HG02970 (cell line): ENCODE measurements around the gene HS1BP3.

ENCODE experiments used
- ATAC-seq: cut with Tn5 transposase; IDR thresholded peaks from one replicate; pipeline ENCODE4 v1.9.1; 2021; ENCODE audit warnings: mild to moderate bottlenecking, moderate library complexity, moderate number of reproducible peaks; ENCODE audit not compliant: unreplicated experiment, low FRiP score

The HS1BP3 gene

DNA sequence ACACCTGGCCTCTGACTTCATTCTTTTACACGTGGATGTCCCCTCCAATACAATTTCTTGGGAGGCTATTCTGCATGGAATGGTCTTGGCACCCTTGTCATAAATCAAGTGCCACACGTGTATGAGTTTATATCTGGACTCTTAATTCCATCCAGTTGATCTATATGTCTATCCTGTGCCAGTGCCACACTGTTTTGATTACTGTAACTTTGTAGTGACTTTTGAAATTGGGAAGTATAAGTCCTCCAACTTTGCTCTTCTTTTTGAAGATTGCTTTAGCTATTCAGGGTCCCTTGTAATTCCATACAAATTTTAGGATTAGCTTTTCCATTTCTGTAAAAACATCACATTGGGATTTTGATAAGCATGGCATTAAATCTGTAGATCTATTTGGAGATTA lies 43.5 kb downstream of the HS1BP3 start:
- no peak for ATAC-seq

DNA sequence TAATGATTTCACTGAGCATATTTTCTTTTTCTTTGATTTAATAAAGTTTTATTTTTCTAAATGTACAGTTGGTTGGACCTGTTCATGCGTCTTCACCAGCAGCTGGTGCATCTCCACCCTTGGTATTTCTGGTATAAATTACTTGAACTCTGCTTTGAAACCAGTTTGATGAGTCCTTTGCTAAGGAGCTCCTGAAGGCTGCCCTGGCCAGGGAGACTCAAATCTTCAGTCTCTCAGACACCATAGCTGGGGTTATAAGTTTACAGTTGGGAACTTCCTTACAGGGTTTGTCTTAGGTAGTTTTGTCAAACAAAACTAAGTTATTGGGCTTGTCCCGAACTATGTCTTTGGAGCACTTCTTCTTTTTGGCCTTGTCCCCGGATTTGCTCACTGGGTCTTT lies 44.7 kb downstream of the HS1BP3 start:
- no peak for ATAC-seq

DNA sequence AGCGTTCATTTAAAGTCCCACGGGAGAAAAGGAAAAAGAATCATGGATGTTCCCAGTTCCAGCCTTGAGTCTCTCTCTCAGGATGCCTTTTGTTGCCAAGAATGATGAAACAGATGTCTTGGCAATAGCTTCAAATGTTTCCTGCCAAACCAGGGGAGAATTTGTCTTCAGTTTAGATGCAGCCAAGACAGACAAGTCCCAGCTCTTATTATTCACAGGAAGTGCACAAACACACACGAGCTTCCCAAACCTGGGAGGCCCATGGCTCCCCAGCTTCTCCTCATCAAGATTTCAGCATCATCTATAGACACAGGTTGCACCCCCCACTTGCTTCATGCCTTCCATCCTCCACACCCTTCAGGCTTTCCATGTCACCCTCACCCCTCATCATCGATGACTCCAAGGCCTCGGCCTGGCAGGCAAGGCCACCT lies 45.9 kb downstream of the HS1BP3 start:
- ATAC-seq: no peak

DNA sequence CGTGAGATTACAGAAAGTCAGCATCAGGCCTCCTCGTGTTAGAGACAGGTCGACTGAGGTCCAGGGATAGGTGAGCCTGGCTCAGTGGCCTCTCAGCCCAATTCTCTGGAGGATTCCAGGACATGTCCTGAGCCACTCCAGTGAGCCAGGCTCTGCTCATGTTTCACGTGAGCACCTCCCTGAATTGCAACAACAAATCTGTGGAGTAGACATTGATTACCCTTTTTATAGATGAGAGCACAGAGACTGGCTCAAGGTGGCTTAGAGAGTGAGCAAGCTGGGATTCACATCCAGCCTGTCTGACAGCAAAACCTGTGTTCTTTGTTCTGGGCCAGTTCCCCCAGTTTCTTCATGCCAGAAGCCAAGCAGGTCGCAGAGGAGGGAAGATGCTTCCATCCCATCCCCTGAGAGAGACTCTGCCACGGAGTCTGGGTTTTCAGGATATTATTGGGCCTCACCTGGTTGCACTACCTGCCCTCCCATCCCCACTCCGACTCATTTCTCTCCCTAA lies 46.4 kb downstream of the HS1BP3 start:
- ATAC-seq: no peak

DNA sequence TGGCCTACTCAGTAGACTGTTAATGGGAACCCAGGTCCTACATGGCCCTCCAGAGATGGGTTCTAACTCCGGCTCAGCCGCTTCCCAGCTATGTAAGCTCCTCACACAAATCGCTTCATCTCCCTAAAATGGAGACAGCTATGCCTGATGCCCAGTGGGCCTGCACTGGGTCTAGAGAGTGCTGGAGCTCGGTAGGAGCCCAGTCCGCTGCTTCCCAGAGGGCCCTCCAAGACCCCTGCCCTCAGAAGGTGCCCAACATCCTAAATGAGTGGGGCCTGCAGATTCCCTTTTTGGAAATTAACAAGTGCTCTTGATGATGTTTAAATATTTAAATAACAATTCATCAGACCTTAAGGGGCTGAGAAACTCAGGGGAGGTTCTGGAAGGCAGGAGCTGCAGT lies 47.1 kb downstream of the HS1BP3 start:
- ATAC-seq: no peak

DNA sequence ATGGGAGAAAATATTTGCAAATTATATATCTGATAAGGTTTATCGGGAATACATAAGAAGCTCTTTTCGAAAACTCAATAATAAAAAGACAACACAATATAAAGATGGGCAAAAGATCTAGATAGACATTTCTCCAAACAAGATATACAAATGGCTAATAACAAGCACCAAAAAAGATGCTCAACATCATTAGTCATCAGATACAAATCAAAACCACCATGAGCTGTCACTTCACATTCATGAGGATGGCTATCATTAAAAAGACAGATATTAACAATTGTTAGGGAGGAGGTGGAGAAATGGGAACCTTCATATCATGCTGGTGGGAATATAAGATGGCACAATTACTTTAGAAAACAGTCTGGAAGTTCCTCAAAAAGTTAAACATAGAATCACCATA lies 48.1 kb downstream of the HS1BP3 start:
- no peak for ATAC-seq

DNA sequence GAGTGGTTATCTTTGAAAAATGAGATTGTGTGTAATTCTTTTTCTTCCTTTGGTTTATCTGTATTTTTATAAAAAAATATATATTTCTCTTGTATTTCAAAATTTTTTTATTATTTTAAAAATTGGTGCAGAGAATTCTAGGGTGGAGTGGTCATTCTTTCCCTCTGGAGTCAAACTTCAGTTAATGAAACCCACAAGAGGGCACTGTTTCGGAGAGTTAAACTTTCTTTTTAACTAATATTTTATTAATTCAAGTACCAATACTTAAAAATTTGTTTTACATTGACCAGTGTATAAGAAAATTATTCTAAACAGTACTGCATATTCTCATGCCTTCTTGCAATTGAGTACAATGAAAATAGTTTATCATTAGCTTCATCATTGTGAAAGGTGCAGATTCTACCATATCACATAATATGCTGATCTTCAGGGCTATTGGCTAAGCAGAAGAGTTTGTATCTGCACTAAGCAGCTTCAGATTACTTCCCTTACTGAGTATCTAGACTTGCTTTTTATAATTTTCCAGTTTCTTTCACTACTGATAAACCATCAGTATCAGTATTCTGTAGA lies 50.1 kb downstream of the HS1BP3 start:
- no peak for ATAC-seq

DNA sequence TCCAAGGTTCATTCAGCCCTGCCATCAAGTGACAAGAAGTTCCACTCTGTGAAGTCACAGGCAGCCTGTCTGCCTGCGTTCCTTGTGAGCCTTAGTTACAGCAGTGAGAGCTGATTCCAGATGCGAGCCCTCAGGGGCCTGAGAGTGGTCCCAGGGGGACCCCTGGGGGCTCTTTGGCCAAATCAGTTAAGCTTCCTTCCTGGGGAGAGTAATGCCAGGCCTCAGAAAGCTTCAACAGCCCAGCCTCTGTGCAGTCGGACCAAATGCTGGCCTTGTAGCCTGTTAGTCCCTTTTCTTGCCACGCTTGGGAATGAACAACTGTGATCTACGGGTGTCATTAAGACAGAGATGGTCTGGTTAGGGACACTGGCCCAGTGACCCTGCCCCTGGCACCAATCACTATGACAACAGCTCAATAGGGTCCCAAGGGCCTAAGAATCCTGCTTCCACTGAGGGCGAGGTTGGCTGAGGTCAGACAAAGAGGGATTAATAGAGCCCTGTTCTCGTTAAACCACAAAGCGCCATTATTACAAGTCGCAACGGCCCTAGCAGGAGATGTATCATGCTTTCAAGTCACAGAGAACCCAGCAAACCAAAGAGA lies 50.9 kb downstream of the HS1BP3 start:
- no peak for ATAC-seq

DNA sequence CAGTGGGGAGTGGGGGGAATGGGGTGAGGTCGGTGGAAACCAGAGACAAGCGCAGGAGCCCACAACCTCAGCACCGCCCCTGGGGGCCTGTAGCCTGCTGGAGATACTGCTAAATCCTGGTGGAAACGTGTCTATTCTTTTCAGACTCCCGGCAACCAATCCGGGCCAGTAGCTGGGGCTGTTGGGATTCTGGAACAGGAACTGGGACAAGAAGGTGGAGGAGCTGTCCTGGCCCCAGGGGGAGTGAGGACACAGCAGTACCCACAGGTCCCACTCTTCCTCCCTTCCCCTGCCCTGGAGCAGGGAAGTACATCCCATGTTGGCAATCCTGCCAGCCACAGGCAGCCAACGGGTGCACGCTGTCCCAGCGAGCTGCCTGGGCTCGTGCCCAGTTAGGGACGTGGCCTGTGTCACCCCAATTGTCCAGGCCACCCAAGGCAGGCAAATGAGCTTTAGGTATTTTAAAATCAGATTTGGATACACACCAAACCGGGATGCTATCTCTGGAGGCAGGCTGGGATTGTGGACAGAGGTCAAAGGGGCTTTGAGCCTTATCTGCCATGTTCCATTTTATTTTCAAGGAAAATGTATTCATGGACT lies 51.8 kb downstream of the HS1BP3 start:
- ATAC-seq: no peak

DNA sequence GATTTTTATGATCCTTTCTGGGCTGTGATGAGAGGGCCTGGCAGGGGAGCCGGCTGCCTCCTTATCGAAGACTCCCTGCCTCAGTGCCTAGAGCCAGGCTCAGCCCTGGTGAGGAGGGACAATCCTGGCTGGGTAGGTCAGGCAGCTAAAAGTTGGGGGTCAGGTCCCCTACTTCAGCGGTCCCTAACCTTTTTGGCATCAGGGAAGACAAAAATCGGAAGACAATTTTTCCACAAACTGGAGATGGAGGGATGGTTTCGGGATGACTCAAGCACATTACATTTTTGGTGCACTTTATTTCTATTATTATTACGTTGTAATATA lies 53.1 kb downstream of the HS1BP3 start:
- no peak for ATAC-seq

DNA sequence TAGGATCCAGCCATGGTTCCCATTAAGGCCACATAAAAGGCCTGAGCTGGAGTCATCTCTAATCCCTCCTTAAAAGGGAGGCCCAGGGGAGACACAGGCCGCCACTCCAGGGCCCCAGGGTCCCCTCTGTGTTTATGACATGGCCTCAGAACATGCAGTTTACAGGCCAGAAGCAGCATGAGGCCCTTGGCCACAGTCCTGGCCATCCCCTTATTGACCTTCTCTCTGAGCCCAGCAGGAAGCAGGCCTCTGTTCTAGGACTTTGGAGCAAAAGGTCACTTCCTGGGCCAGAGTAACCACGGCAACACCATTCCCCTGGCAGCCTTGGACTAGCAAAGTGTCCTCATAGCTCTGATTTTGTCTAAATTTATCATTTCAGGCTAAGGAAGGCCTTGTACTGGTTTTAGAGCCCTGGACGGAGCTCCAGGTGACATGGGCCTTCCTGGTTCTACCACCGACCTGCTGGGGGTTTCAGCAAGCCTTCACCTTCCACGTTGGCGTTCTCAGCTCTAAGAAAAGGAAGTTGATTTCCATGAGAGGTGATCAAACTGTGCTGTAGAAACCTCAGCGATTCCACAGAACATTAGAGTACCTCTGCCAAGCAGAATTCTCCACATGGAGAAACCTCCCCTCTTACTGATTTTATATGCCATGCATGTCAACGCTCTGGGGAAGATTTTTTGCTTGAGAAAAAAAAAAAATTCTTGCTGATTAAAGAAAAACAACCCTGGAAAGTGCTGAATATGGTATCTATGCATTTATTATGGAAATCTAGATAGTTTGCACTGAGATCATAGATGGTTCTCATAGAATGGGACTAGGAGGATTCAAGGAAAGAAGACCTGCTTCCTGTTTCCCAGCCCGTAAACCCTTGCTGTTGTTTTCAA lies 53.7 kb downstream of the HS1BP3 start:
- no peak for ATAC-seq

DNA sequence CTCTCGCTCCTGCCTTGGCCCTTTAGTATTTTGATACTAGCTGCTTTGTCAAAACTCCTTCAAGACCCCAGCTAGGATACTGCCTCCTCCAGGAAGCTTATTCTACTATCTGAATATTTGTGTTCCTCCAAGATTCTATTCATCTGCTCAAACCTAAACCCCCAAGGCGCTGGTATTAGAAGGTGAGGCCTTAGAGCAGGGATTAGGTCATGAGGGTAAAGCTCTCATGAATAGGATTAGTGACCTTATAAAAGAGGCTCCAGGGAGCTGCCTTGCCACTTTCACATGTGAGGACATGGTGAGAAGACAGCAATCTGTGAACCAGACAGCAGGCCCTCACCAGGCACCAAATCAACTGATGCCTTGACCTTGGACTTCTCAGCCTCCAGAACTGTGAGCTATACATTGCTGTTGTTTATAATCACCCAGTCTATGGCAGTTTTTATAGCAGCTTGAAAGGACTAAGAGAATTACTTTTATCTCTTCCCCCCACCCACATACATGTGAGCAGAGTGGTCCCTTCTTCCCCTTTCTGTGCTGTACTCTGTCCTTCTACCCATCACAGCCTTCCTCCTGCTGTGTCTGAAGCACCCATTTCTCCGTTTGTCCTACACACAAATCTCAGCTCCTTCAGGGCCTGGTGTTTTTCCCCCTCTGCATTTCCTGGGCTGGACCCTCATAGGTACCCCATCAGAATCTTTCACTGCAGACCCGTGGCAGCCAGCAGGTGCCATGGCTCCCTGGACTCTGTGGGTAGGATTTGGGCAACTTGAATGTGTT lies 54.5 kb downstream of the HS1BP3 start:
- no peak for ATAC-seq

DNA sequence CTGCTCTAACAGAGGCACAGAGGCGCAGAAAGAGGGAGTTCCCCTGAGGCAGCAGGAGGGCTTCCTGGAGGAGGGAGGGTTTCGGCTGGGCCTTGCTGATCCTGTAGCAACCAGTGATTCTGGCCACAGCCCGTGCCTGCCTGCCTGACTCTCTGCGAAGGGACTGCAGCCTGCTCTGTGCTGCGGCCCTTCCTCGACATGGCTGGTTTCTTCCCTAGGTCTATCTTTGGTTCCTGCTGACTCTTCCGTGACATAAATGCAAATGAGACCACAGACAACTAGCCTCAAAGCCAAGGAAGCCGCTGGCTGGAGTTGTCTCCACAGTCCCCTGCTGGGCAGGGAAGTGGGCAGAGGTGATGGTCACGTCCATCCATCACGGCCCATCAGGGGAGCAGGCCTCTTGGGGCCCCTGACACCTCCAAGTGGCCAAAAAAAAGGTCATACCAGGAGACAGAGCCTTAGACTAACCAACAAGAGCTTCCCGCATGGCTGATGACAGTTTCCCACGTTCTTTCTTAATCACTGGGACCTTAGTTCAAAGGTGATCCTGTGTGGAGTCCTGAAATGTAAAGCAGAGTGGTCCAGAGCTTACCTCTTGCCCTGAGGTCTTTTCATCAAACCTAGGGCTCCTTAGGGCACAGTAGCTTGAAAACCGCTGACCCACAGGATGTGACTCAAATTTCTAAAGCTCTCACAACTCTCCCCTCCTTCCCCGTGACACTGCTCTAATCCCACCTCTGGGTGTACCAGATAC lies 55.3 kb downstream of the HS1BP3 start:
- ATAC-seq: peak; percentile 70

DNA sequence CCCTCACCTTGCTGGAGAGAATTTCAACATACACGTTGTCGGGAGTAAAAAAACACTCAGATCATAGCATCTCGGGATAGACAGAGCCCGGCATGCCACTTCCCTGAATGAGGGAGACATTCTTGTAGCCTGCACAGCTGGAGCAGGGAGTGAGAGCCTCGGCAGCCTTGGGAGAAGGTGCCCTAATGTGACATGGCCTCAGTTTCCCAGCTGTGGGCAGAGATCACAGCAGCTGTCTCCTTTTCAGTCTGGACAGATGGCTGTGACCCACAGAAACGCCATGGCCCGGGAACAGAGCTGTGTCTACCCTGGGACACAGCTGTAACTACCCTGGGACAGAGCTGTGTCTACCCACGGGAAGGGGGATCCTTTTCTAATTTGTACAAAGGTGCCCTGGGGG lies 55.9 kb downstream of the HS1BP3 start:
- ATAC-seq: no peak

DNA sequence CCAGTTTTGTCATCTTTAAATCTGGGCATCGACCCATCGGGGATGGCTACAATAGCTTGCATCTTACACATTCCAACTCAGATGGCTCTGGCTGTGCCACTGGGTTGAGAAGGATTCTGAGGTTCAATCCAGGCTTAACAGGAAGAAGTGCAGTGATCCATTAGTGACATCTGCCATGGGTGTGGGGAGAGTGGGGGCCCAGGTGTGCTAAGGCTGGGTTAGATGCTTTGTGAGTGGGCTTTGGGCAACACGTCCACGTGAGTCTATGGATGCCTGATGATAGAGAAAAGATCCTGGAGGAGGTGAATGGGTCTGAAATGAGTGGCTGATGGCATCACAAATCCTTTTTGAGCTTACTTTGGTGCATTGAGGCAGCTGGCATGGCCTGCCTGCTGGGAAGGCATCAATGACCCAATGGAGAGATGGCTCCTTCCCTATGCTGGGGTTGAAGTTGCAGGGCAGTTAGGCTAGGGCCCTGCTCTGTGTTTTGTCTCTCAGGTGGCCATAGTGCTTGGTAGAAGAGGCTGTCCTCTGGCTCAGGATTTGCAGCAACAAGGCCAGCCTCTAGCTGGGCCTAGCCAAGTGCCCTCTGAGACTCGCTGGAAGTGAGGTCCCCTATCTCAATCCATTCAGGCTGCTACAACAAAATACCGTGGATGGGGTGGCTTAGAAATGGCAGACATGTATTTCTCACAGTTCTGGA lies 56.7 kb downstream of the HS1BP3 start:
- no peak for ATAC-seq

DNA sequence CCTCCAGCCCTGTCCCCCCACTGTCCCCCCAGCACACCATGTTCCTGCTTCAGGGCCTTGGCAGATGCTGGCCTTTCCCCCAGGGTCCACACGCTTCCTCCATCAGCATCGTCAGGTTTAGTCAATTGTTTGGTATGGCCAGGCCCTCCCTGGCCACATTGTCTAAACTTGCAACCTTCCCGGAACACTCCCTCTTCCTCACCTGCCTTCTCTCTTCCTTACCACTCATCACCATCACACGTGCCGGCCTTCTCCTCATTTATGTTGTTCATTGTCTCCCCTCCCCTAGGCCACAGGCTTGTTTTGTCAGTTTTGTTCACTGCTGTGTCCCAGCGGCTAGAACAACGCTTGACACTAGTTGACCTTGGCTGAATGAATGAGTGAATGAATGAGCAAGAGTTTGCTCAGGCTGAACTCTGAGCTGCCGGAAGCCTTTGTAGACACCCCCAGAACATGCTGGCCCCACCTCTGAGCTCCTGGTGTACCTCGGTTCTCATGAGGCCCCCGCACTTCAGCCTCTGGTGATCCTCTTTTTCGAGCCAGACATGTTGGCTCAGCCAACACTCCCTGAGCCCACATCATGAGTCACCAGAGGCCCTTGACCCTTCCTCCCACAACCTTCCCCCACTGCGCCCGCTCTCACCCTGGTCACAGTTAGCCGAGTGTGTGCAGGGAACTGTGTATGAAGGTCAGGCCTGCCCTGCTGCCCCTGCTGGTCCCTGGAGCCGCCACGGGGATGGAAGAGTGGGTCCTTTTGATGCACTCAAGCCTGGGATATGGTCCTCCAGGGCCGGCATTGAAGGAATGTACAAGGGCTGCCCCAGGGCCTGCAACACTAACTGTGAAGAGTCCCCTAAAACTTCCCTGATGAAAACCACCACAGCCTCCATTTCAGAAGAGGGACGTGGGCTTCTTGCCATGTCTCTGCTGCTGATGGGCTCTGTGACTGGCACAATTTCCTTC lies 57.5 kb downstream of the HS1BP3 start:
- no peak for ATAC-seq

DNA sequence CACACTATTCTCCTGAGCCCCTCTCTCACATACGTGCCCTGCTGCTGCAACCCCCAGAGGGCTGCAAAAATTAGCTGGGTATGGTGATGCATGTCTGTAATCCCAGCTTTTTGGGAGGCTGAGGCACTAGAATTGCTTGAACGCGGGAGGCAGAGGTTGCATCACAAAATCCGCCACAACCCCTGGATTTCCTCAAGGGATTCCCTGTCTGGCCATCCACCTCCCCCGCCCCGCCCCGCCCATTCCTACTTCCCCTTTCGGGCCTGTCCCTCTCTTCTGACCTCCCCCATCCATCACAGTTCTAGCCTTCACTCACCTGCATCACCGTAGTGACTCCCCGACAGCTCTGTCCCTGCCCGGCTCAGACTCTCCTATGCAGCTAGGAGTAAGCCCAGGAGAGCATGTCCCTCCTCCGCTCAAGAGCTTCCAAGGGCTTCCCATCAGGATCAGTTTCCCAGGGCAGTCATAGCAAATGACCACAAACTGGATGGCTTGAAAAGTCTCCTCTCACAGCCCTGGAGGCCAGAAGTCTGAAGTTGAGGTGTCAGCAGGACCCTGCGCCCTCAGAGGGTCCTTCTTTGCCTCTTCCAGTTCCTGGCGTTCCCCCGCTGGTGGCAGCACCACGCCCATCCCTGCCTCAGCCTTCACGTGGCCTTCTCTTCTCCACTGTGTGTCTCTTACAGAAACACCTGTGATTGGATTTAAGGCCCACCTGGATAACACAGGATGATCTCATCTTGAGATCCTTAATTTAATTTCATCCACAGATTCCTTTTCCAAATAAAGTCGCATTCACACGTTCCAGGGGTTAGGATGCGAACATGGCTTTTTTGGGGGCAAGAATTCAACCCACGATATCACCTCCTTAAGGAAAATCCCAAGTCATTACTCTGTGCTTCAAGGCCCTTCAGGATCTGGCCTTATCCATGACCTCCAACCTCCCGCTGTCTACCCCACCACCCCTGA lies 58.5 kb downstream of the HS1BP3 start:
- no peak for ATAC-seq
